Erythroblast (primary cell): ENCODE measurements around the gene LRRC18.

Experiments used
- GATA1 ChIP-seq: IDR thresholded peaks from 2 replicates; pipeline ENCODE4 v1.6.1; 2011; ENCODE audit warnings: low read depth, mild to moderate bottlenecking, control low read depth, low read length, moderate library complexity
- POLR2A ChIP-seq: IDR thresholded peaks from 2 replicates; pipeline ENCODE4 v1.6.1; 2011; ENCODE audit warnings: mild to moderate bottlenecking, low read length

DNA sequence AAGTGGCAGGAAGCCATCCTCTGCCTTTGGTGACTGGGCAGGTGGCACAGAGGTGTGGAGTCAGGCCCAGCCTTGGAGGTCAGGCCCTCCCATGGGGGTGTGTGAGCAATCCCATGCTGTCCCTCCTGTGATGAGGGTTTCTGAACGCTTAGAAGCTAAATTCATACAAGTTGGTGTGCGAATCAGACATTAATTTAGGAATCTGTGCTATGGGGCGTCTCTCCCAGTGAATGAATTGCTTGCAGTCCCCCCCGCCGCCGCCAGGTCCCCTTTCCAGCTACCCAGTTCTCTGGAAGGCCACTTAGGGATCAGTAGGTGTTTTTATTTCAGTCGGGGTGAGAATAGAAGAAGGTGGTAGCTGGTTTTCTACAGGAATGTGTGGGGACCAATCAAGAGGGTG, 37.5 kb downstream of the LRRC18 start:
- TF ChIP-seq POLR2A = no peak
- no peak for TF ChIP-seq GATA1
